WTC11 (cell line): ENCODE data around the gene NBEA. TPM values are rescaled to one million over a fixed set of nuclear protein-coding genes. Genes with fewer than 3 reads are reported as not detected.
"Not testable (repeated sequence)": the region's sequence is repeated elsewhere in the genome, so short reads cannot be mapped to it uniquely, and the experiment has no call there.

Source experiments
- ATAC-seq: fragments of 200-7000 bp; cut with Tn5 transposase; 2 replicates; pipeline ENCODE4 v1.10.0; 2021; ENCODE audit warnings: mild to moderate bottlenecking, moderate library complexity
- CTCF ChIA-PET: fragments of 300-600 bp; sonication (Branson Sonifier 250); formaldehyde crosslinking; loops from one replicate; lab custom pipeline; 2021; ENCODE audit warnings: antibody characterized with exemption; lab: Charles Lee
- POLR2A ChIA-PET: fragments of 350-600 bp; sonication (Branson Sonifier 250); formaldehyde crosslinking; loops from one replicate; lab custom pipeline; 2021; ENCODE audit warnings: antibody characterized with exemption; lab: Charles Lee
- DNase-seq: peaks from one replicate; pipeline ENCODE4 v3.0.0; 2021; ENCODE audit warnings: low spot score
- H3K27ac Mint-ChIP-seq: 2 replicates; pipeline ENCODE4 v1.8.0; 2021; ENCODE audit warnings: mixed read lengths
- H3K27me3 Mint-ChIP-seq: 2 replicates; pipeline ENCODE4 v1.8.0; 2021; ENCODE audit warnings: low read depth, mild to moderate bottlenecking, moderate library complexity, mixed read lengths
- H3K36me3 Mint-ChIP-seq: 2 replicates; pipeline ENCODE4 v1.8.0; 2021; ENCODE audit warnings: mixed read lengths
- H3K4me1 Mint-ChIP-seq: 2 replicates; pipeline ENCODE4 v1.8.0; 2022; ENCODE audit warnings: mixed read lengths
- H3K4me3 Mint-ChIP-seq: 2 replicates; pipeline ENCODE4 v1.8.0; 2021; ENCODE audit warnings: mild to moderate bottlenecking, moderate library complexity, mixed read lengths
- H3K9me3 Mint-ChIP-seq: 2 replicates; pipeline ENCODE4 v1.8.0; 2021; ENCODE audit warnings: mixed read lengths
- AR ChIP-seq: fragments of 250-450 bp; sonication (Bioruptor Pico); IDR thresholded peaks from 2 replicates; pipeline ENCODE4 v1.9.0; 2021; ENCODE audit warnings: mild to moderate bottlenecking
- E2F5 ChIP-seq: sonication (generic); formaldehyde crosslinking; IDR thresholded peaks from 2 replicates; pipeline ENCODE4 v1.8.1; 2022; ENCODE audit warnings: mild to moderate bottlenecking, moderate library complexity, missing genetic modification reagents
- ELF4 ChIP-seq: sonication (generic); formaldehyde crosslinking; IDR thresholded peaks from 2 replicates; pipeline ENCODE4 v1.8.1; 2022; ENCODE audit warnings: low read depth, mild to moderate bottlenecking, moderate library complexity, missing genetic modification reagents
- MLX ChIP-seq: sonication (generic); formaldehyde crosslinking; IDR thresholded peaks from 2 replicates; pipeline ENCODE4 v1.8.1; 2023; ENCODE audit warnings: mild to moderate bottlenecking, missing genetic modification reagents, moderate library complexity
- NFYB ChIP-seq: sonication (generic); formaldehyde crosslinking; conservative IDR thresholded peaks from 2 replicates; pipeline ENCODE4 v1.8.0; 2022; ENCODE audit warnings: low read depth, missing genetic modification reagents
- PRDM15 ChIP-seq: sonication (generic); formaldehyde crosslinking; IDR thresholded peaks from 2 replicates; pipeline ENCODE4 v1.8.0; 2022; ENCODE audit warnings: missing genetic modification reagents
- SMAD3 ChIP-seq: sonication (generic); formaldehyde crosslinking; IDR thresholded peaks from 2 replicates; pipeline ENCODE4 v1.8.0; 2022; ENCODE audit warnings: missing genetic modification reagents, mild to moderate bottlenecking, borderline replicate concordance
- TEAD1 ChIP-seq: sonication (generic); formaldehyde crosslinking; IDR thresholded peaks from 2 replicates; pipeline ENCODE4 v1.8.0; 2022; ENCODE audit warnings: mild to moderate bottlenecking, missing genetic modification reagents
- USF1 ChIP-seq: sonication (generic); formaldehyde crosslinking; IDR thresholded peaks from 2 replicates; pipeline ENCODE4 v1.8.0; 2022; ENCODE audit warnings: mild to moderate bottlenecking, missing genetic modification reagents
- ZMAT4 ChIP-seq: fragments of 250-450 bp; sonication (Bioruptor Pico); IDR thresholded peaks from 2 replicates; pipeline ENCODE4 v1.9.0; 2021; ENCODE audit warnings: mild to moderate bottlenecking
- ZNF138 ChIP-seq: sonication (generic); formaldehyde crosslinking; conservative IDR thresholded peaks from 2 replicates; pipeline ENCODE4 v1.8.1; 2022; ENCODE audit warnings: mild to moderate bottlenecking, moderate library complexity, missing genetic modification reagents
- ZNF317 ChIP-seq: sonication (generic); formaldehyde crosslinking; IDR thresholded peaks from 2 replicates; pipeline ENCODE4 v1.8.1; 2023; ENCODE audit warnings: low read depth, mild to moderate bottlenecking, moderate library complexity, missing genetic modification reagents, borderline replicate concordance
- ZNF425 ChIP-seq: fragments of 250-450 bp; sonication (Bioruptor Pico); conservative IDR thresholded peaks from 2 replicates; pipeline ENCODE4 v1.9.0; 2021; ENCODE audit warnings: mild to moderate bottlenecking
- ZNF671 ChIP-seq: fragments of 250-450 bp; sonication (Bioruptor Pico); IDR thresholded peaks from 2 replicates; pipeline ENCODE4 v1.8.0; 2021; ENCODE audit warnings: mild to moderate bottlenecking
- total RNA-seq: library from RNA; stranded (reverse); gene quantifications from 3 replicates; pipeline ENCODE4 v1.2.3, GENCODE V29; 2021

NBEA gene
- total RNA-seq, 1 experiment from 2014 or later: 20.9 TPM

- Mint-ChIP-seq H3K27ac (0 out of 2 replicates have a peak overlapping the region, but pooled peaks have one; percentile 33), H3K36me3 (peaks cover 6% of the 10 kb centered on the region), H3K4me1 (peaks cover 16% of the 10 kb centered on the region), H3K9me3 (peaks cover 6% of the 10 kb centered on the region), H3K27me3 (no peaks in the 10 kb centered on the region)
- DNase-seq (no peak), ATAC-seq (peak; percentile 55)
- ChIA-PET CTCF (interaction anchor here (0.5 to 1.5 kb wide), 2 partner anchors 190 to 307 kb away, joined by 3 to 4 read pairs; no protein-coding TSS in a partner anchor), POLR2A (no interaction called here)
- TF ChIP-seq ZNF317 (CRISPR knock-in tag) (peak; percentile 76), SMAD3 (CRISPR knock-in tag) (no peak)
- TF ChIP-seq, all 79 proteins: peak for 1
- H3K4me3 Mint-ChIP-seq: no peak overlapping the region
Measured at GRCh38 chr13:34964558-34964957, 22.5 kb downstream of the NBEA start.

- ATAC-seq: no peak
- H3K36me3 Mint-ChIP-seq: peaks cover 18% of the 10 kb centered on the region
- CTCF ChIA-PET: interaction anchor here (1.0 kb wide), 1 partner anchor 134 kb away, joined by 4 read pairs; no protein-coding TSS in a partner anchor
Measured at GRCh38 chr13:34967851-34968562, 25.9 kb downstream of the NBEA start.

GRCh38 chr13:34969539-34969938 lies 27.5 kb downstream of the NBEA start:
- POLR2A ChIA-PET, H3K27me3 Mint-ChIP-seq, CTCF ChIA-PET, H3K4me3 Mint-ChIP-seq, H3K27ac Mint-ChIP-seq, DNase-seq, ATAC-seq: not testable (repeated sequence)
- peaks cover 20% of the 10 kb centered on the region for H3K4me1 Mint-ChIP-seq
- peaks cover 23% of the 10 kb centered on the region for H3K36me3 Mint-ChIP-seq
- peaks cover 28% of the 10 kb centered on the region for H3K9me3 Mint-ChIP-seq

More at GRCh38 chr13:34967851-34968562, 25.9 kb downstream of the NBEA start:
- H3K9me3 Mint-ChIP-seq: peaks cover 22% of the 10 kb centered on the region
- H3K27me3 Mint-ChIP-seq: no peaks in the 10 kb centered on the region; the same call in 1 of the 2 replicates
- H3K4me3 Mint-ChIP-seq: no peak overlapping the region
- H3K27ac Mint-ChIP-seq: no peak overlapping the region
- POLR2A ChIA-PET: no interaction called here
- H3K4me1 Mint-ChIP-seq: peaks cover 22% of the 10 kb centered on the region
- TF ChIP-seq ZNF317 (CRISPR knock-in tag) (no peak), ZNF671 (CRISPR knock-in tag) (no peak), TEAD1 (CRISPR knock-in tag) (no peak), ZNF138 (CRISPR knock-in tag) (no peak), AR (CRISPR knock-in tag) (no peak), E2F5 (CRISPR knock-in tag) (no peak), ZMAT4 (CRISPR knock-in tag) (no peak)
- no peak for DNase-seq

GRCh38 chr13:34970961-34971360 lies 28.9 kb downstream of the NBEA start:
- Mint-ChIP-seq H3K27ac (peak overlapping the region; percentile 1; the same call in 1 of the 2 replicates), H3K4me3 (no peak overlapping the region), H3K36me3 (peaks cover 31% of the 10 kb centered on the region), H3K27me3 (no peaks in the 10 kb centered on the region; the same call in 1 of the 2 replicates), H3K4me1 (peaks cover 15% of the 10 kb centered on the region), H3K9me3 (peaks cover 35% of the 10 kb centered on the region)
- DNase-seq (no peak), ATAC-seq (no peak)
- ChIA-PET CTCF (no interaction called here), POLR2A (no interaction called here)
- TF ChIP-seq USF1 (CRISPR knock-in tag) (no peak), NFYB (CRISPR knock-in tag) (no peak), MLX (CRISPR knock-in tag) (no peak), PRDM15 (CRISPR knock-in tag) (no peak), ZNF425 (no peak), ELF4 (CRISPR knock-in tag) (no peak)
